DOHH2 (cell line): Measurements from ENCODE around the gene GTF2A1.

Source experiments
- CTCF ChIP-seq: fragments of 200-600 bp; sonication (generic); IDR thresholded peaks from one replicate; pipeline ENCODE4 v1.5.1; 2014; ENCODE audit warnings: antibody characterized with exemption, mild to moderate bottlenecking, low read depth, low read length; ENCODE audit not compliant: poor library complexity, severe bottlenecking
- EZH2phosphoT487 ChIP-seq: fragments of 200-600 bp; sonication (generic); IDR thresholded peaks from 2 replicates; pipeline ENCODE4 v1.6.1; 2017; ENCODE audit warnings: borderline replicate concordance, mild to moderate bottlenecking, antibody characterized with exemption, low read length, moderate library complexity, mixed read lengths

- no peak for TF ChIP-seq CTCF
- no peak for TF ChIP-seq EZH2phosphoT487
These were observed 26.7 kb downstream of the GTF2A1 start for GRCh38 chr14:81193924-81194633.
